ENCODE measurements around the gene IFI35. TPM values are rescaled to one million over a fixed set of nuclear protein-coding genes. Genes with fewer than 3 reads are reported as not detected.

The IFI35 gene
- total and polyA plus RNA-seq, 11 donors = 8.4 to 66.7 (median 11.9) TPM

DNA sequence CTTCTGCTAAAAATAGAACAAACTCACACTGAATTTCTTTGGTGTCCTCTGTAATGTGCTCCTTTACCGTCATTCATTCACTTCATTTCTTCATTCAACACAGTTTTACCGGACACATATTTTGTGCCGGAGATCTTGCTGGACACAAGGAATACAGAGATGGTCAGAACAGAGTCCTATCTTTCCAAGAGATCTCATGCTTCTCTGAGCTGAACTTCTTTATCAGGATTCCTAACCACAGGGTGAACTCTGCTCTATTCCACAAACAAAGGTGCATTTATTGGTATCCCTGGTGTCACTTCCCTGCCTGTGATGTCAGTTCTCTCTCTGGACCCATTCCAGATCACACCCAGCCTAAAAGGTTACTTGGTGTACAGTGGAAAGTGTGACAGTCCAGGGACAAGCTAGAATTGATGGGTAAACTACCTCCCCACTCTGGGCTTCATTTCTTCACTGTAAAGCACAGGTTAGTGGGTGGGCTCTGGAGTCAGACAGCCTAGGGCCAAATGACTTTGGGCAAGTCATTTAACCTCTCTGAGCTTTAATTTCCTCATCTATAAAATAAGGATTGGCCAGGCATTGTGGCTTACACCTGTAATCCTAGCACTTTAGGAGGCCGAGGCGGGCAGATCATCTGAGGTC, 4.2 kb downstream of the IFI35 start:
- ATAC-seq (peak in 2 of 4 donors; percentile 3 to 10), DNase-seq (no peak)
- Histone ChIP-seq H3K9me3 (no peaks in the 10 kb centered on the region), H3K27me3 (no peaks in the 10 kb centered on the region), H3K4me1 (peaks cover 8 to 84% (median 64%) of the 10 kb centered on the region in 12 donors), H3K36me3 (peaks cover 0 to 52% (median 22%) of the 10 kb centered on the region in 9 donors), H3K27ac (peak overlapping the region in 8 of 12 donors; percentile 7 to 74 (median 16)), H3K4me3 (no peak overlapping the region)
- intact Hi-C loops (cut with DNase I) = loop anchor here in 1 of 10 donors (10.0 kb wide), 1 partner anchor 144 kb away; no protein-coding TSS in a partner anchor
- TF ChIP-seq, protein P1, sequence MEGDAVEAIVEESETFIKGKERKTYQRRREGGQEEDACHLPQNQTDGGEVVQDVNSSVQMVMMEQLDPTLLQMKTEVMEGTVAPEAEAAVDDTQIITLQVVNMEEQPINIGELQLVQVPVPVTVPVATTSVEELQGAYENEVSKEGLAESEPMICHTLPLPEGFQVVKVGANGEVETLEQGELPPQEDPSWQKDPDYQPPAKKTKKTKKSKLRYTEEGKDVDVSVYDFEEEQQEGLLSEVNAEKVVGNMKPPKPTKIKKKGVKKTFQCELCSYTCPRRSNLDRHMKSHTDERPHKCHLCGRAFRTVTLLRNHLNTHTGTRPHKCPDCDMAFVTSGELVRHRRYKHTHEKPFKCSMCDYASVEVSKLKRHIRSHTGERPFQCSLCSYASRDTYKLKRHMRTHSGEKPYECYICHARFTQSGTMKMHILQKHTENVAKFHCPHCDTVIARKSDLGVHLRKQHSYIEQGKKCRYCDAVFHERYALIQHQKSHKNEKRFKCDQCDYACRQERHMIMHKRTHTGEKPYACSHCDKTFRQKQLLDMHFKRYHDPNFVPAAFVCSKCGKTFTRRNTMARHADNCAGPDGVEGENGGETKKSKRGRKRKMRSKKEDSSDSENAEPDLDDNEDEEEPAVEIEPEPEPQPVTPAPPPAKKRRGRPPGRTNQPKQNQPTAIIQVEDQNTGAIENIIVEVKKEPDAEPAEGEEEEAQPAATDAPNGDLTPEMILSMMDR (IDR thresholded peaks at IDR 0.05) = no peak
- TF ChIP-seq POLR2A (IDR thresholded peaks at IDR 0.05) = peak in 1 of 2 donors; percentile 19
- WGBS, 4 donors = 84 to 92% (median 87%) methylated on average over 5 of the region's 5 CpGs

DNA sequence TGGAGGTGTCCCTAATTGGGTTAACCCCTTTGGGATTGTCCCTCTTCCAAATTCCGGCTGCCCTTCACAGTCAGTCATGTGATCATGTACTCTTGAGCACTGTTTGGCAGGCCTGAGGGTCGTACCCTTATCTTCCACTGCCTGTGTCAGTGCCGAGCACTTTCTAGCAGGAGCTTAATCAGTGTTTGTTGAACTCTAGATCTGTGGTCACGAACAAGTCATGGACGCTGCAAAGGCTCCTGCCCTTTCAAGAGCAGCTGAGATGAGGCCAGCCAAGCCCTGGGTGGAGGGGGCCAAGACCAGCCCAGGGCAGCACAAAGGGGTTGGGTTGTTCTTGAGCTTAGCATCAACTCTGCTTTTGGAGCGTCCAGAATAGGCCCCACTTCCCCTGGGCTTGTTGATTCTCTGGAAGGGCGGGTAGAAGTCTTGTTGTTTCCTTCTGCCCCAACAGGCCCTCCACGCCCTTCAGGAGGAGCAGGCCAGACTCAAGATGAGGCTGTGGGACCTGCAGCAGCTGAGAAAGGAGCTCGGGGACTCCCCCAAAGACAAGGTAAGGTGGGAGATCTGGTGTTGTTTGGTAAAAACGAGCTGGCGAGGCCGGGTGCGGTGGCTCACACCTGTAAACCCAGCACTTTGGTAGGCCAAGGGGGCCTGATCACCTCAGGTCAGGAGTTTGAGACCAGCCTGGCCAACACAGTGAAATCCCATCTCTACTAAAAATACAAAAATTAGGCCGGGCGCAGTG, 5.3 kb downstream of the IFI35 start:
- no peaks in the 10 kb centered on the region for H3K9me3 ChIP-seq
- H3K4me1 ChIP-seq = peaks cover 8 to 89% (median 72%) of the 10 kb centered on the region in 12 donors
- no peak overlapping the region for H3K4me3 ChIP-seq
- intact Hi-C loops (cut with DNase I) = loop anchor here in 1 of 10 donors (10.0 kb wide), 1 partner anchor 143 kb away; no protein-coding TSS in a partner anchor
- DNase-seq = no peak
- peaks cover 0 to 61% (median 32%) of the 10 kb centered on the region in 9 donors for H3K36me3 ChIP-seq
- H3K27me3 ChIP-seq = no peaks in the 10 kb centered on the region
- WGBS, 4 donors = 67 to 73% (median 70%) methylated on average over 11 to 15 of the region's 15 CpGs
- ATAC-seq = peak in 2 of 4 donors; percentile 10 to 46
- no peak for TF ChIP-seq POLR2A (IDR thresholded peaks at IDR 0.05)
- TF ChIP-seq, protein P1 (IDR thresholded peaks at IDR 0.05) = no peak
- H3K27ac ChIP-seq = peak overlapping the region in 9 of 12 donors; percentile 1 to 82 (median 36)

DNA sequence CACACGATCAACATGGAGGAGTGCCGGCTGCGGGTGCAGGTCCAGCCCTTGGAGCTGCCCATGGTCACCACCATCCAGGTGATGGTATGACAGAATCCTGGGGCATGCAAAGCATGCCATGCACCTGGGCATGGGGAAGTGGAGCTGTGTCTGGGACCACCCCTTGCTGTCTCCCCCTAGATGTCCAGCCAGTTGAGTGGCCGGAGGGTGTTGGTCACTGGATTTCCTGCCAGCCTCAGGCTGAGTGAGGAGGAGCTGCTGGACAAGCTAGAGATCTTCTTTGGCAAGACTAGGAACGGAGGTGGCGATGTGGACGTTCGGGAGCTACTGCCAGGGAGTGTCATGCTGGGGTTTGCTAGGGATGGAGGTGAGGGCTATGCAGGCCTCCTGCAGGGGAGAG, 6.7 kb downstream of the IFI35 start:
- H3K36me3 ChIP-seq = peaks cover 0 to 70% (median 43%) of the 10 kb centered on the region in 9 donors
- ATAC-seq = no peak
- WGBS, 4 donors = 75 to 83% (median 79%) methylated on average over 8 of the region's 8 CpGs
- H3K27me3 ChIP-seq = no peaks in the 10 kb centered on the region
- intact Hi-C loops (cut with DNase I) = loop anchor here in 1 of 10 donors (10.0 kb wide), 1 partner anchor 142 kb away; no protein-coding TSS in a partner anchor
- TF ChIP-seq, protein P1 (IDR thresholded peaks at IDR 0.05) = no peak
- no peak for TF ChIP-seq POLR2A (IDR thresholded peaks at IDR 0.05)
- DNase-seq = no peak
- peaks cover 8 to 81% (median 72%) of the 10 kb centered on the region in 12 donors for H3K4me1 ChIP-seq
- peak overlapping the region in 6 of 12 donors; percentile 21 to 82 (median 52) for H3K27ac ChIP-seq
- H3K9me3 ChIP-seq = no peaks in the 10 kb centered on the region
- no peak overlapping the region for H3K4me3 ChIP-seq
